ENCODE measurements around the gene DHFR2.

DHFR2 gene

GRCh38 chr3:94015025-94015424, 47.7 kb downstream of the DHFR2 start:
- H3K4me3 ChIP-seq (ENCODE audit: low read length) = no peak overlapping the region
- TF ChIP-seq CTCF (conservative IDR thresholded peaks at IDR 0.05; ENCODE audit: low read depth, low read length) = no peak
- DNase-seq (ENCODE audit: low read depth) = no peak

DNA sequence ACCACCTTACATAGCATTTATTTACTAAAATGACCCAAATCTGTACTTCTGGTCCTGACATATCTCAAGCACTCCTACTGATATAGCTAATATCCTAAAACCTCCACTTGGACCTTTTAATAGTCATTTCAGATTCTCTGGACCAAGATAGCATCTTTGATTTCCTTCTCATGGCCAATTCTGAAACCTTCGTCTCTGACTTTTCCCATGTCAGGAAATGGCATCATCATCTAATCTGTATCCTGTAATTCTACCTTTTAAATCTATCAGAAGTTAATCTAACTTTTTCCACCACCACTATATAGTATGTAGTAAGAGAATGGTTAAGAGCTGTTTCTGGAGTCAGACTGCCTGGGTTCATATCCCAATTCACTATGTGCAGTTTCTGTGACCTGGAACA, 50.5 kb downstream of the DHFR2 start:
- no peak for TF ChIP-seq CTCF (conservative IDR thresholded peaks at IDR 0.05; ENCODE audit: low read depth, low read length)
- H3K4me3 ChIP-seq (ENCODE audit: low read length) = no peak overlapping the region
- no peak for DNase-seq (ENCODE audit: low read depth)

DNA sequence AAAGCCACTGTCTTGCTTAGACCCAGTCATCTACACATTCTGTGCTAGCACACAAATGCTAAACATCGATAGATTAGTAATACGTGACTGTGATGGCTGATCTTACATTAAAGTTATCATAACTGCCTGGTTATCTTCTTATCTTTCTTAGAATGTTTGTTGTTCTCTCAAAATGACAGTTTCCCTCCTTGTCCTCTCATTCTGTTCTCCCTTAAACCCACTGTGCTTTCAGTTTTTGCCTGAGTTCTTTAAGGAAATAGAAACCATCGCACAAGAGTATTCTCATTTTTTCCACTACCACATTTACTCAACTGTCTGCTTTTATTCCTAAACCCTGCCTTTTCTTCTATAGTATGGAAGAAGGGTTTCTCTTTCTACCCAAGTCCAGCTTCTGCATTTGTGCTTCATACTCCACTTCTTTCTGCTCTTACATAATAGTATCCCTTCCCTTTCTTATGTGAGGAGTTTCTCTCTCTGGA, 51.4 kb downstream of the DHFR2 start:
- H3K4me3 ChIP-seq (ENCODE audit: low read length) = no peak overlapping the region
- no peak for TF ChIP-seq CTCF (conservative IDR thresholded peaks at IDR 0.05; ENCODE audit: low read depth, low read length)
- DNase-seq (ENCODE audit: low read depth) = no peak

GRCh38 chr3:94009608-94010007, 53.1 kb downstream of the DHFR2 start:
- TF ChIP-seq CTCF (conservative IDR thresholded peaks at IDR 0.05; ENCODE audit: low read depth, low read length) = no peak
- DNase-seq (ENCODE audit: low read depth) = no peak

GRCh38 chr3:94008253-94008652, 54.5 kb downstream of the DHFR2 start:
- no peak for DNase-seq (ENCODE audit: low read depth)
- no peak for TF ChIP-seq CTCF (conservative IDR thresholded peaks at IDR 0.05; ENCODE audit: low read depth, low read length)
- H3K4me3 ChIP-seq (ENCODE audit: low read length) = no peak overlapping the region

More at GRCh38 chr3:94009608-94010007, 53.1 kb downstream of the DHFR2 start:
- H3K4me3 ChIP-seq (ENCODE audit: low read length) = no peak overlapping the region
